ENCODE measurements around the gene NAT14.

DNA sequence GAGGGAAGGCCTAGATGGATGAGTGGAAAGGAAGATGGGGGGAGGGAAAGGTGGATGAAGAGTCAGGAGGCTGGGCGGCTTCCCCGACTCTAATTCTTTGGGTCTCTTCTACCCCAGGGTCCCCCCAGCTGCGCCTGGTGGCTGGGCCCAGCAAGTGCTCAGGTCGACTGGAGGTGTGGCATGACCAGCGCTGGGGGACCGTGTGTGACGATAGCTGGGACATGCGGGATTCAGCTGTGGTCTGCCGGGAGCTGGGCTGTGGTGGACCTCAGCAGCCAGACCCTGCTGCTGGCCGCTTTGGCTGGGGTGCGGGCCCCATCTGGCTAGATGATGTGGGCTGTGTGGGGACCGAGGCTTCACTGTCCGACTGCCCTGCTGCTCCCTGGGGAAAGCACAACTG is 12.8 kb downstream of the NAT14 start:
- TF ChIP-seq JUND (IDR thresholded peaks at IDR 0.05) = no peak
- TF ChIP-seq, protein P1, sequence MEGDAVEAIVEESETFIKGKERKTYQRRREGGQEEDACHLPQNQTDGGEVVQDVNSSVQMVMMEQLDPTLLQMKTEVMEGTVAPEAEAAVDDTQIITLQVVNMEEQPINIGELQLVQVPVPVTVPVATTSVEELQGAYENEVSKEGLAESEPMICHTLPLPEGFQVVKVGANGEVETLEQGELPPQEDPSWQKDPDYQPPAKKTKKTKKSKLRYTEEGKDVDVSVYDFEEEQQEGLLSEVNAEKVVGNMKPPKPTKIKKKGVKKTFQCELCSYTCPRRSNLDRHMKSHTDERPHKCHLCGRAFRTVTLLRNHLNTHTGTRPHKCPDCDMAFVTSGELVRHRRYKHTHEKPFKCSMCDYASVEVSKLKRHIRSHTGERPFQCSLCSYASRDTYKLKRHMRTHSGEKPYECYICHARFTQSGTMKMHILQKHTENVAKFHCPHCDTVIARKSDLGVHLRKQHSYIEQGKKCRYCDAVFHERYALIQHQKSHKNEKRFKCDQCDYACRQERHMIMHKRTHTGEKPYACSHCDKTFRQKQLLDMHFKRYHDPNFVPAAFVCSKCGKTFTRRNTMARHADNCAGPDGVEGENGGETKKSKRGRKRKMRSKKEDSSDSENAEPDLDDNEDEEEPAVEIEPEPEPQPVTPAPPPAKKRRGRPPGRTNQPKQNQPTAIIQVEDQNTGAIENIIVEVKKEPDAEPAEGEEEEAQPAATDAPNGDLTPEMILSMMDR (IDR thresholded peaks at IDR 0.05) = no peak
- no peak for TF ChIP-seq EP300 (IDR thresholded peaks at IDR 0.05; ENCODE audit: borderline replicate concordance in 1 of 2, low read depth in 1 of 2, low read length in 1 of 2)
- TF ChIP-seq SIN3A (IDR thresholded peaks at IDR 0.05; ENCODE audit: borderline replicate concordance, low read depth, low read length) = no peak
- no peak for TF ChIP-seq MAX (IDR thresholded peaks at IDR 0.05; ENCODE audit: low read depth)
- no peak for TF ChIP-seq USF1 (IDR thresholded peaks at IDR 0.05; ENCODE audit: borderline replicate concordance, low read depth)
- no peak for TF ChIP-seq ZBTB33 (IDR thresholded peaks at IDR 0.05; ENCODE audit: borderline replicate concordance, low read depth)
- TF ChIP-seq POLR2AphosphoS5 (IDR thresholded peaks at IDR 0.05; ENCODE audit: low read depth, low read length) = no peak
- no peak for TF ChIP-seq FOXJ3 (CRISPR knock-in tag; IDR thresholded peaks at IDR 0.05)
- TF ChIP-seq RAD21 (IDR thresholded peaks at IDR 0.05; ENCODE audit: low read length) = no peak
- no peak for TF ChIP-seq YY1 (IDR thresholded peaks at IDR 0.05; ENCODE audit: low read depth)
- no peak for TF ChIP-seq RCOR1 (IDR thresholded peaks at IDR 0.05; ENCODE audit: low read length)
- no peak for TF ChIP-seq RXRA (IDR thresholded peaks at IDR 0.05; ENCODE audit: borderline replicate concordance, low read depth)

Measured in SK-N-SH (cell line).